OCI-LY1 (cell line): ENCODE measurements around the gene MOSMO.

Source experiments
- EZH2 ChIP-seq: fragments of 200-600 bp; sonication (generic), shearing (Covaris generic); IDR thresholded peaks from 2 replicates; pipeline ENCODE4 v1.8.0; 2017; ENCODE audit warnings: borderline replicate concordance, mixed run types, mild to moderate bottlenecking, antibody characterized with exemption, low read length, moderate library complexity, mixed read lengths
- TF ChIP-seq, protein P1 (sequence below): fragments of 200-600 bp; sonication (generic), shearing (Covaris generic); IDR thresholded peaks from 2 replicates; pipeline ENCODE4 v1.5.1; 2017; ENCODE audit warnings: mild to moderate bottlenecking, antibody characterized with exemption, low read length, moderate library complexity, mixed read lengths

DNA sequence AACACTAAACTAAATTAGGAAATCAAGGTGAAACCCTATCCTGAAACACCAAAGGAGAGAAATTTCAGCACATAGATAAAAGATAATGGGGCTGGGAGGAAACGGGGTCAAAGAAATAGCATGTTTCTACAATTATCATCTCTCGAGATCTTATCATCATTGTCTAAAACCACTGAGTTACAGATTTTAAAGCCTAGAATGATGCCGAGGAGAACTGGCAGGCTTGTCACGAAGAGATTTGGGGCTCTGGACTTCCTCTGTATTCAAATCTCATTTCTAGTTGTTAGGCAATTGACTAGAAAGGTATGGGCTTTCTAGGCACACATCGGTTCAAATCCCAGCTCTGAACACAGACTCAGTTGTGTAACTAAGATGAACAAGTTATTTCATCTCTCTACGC is 16.3 kb upstream of the MOSMO start:
- TF ChIP-seq, protein P1, sequence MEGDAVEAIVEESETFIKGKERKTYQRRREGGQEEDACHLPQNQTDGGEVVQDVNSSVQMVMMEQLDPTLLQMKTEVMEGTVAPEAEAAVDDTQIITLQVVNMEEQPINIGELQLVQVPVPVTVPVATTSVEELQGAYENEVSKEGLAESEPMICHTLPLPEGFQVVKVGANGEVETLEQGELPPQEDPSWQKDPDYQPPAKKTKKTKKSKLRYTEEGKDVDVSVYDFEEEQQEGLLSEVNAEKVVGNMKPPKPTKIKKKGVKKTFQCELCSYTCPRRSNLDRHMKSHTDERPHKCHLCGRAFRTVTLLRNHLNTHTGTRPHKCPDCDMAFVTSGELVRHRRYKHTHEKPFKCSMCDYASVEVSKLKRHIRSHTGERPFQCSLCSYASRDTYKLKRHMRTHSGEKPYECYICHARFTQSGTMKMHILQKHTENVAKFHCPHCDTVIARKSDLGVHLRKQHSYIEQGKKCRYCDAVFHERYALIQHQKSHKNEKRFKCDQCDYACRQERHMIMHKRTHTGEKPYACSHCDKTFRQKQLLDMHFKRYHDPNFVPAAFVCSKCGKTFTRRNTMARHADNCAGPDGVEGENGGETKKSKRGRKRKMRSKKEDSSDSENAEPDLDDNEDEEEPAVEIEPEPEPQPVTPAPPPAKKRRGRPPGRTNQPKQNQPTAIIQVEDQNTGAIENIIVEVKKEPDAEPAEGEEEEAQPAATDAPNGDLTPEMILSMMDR = no peak
- TF ChIP-seq EZH2 = no peak
